ENCODE measurements around the gene ZNF615.
"Not testable (repeated sequence)": the region's sequence is repeated elsewhere in the genome, so short reads cannot be mapped to it uniquely, and the experiment has no call there.

Gene ZNF615

DNA sequence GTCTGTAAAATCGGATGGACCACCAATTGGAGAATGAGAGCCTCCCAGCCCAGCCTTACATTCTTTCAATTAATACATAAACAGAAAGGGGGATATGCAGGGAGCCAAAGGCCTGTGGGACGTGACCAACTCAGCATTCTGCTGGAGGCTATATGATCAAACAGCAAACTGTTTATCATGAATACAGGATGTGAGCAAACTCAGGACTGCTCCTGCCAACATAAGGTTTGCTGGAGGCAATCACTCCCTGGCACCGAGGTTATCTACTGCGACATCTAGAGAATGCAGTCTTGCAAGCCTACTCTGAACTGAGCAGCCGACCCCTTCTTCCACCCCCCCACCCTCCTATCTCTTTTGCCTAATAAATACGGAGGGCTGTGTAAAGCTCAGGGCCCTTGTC, 27.1 kb downstream of the ZNF615 start:
- not testable (repeated sequence) for DNase-seq

DNA sequence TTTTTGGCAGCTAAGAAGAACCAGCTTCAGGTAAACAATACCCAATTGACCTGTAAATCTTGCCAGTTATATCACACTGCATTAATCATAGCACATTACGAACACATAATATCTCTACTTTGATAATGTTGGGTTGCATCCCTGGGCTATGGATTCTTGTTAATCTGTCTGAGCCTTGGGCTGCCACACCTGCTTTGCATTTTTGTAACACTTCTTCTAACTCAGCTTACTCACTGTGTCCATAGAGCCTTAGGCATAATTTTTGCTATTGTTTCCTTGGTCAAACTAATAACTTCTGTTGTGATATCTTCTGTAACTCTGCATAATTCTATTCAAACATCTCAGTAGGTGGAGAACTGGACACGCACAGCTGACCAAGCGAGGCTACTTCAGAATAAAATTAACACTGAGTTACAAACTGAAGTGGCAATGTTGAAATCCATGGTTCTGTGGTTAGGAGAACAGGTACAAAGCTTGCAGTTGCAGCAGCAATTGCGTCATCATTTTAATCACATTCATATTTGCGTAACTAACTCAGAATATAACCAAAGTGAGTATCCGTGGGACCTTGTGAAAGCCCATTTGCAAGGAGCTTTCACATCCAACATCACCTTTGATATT, 27.8 kb downstream of the ZNF615 start:
- no peak for DNase-seq

DNA sequence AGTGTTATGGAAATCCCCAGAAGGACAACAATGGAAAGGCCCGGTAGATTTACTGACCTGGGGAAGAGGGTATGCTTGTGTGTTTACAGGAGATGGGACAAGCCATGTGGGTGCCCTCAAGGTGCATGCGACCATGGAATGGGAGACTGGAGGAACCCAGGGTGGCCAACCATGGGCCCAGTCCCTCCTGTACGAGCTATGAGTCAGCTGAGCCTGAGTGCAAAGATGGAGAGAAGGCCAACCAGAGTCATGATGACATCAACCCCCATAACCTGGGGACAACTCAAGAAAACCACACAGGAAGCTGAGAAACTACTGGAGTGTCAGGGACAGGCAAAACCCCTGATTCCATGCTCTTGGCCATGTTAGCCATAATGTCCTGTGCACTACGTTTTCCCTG, 29.1 kb downstream of the ZNF615 start:
- DNase-seq, result no peak

DNA sequence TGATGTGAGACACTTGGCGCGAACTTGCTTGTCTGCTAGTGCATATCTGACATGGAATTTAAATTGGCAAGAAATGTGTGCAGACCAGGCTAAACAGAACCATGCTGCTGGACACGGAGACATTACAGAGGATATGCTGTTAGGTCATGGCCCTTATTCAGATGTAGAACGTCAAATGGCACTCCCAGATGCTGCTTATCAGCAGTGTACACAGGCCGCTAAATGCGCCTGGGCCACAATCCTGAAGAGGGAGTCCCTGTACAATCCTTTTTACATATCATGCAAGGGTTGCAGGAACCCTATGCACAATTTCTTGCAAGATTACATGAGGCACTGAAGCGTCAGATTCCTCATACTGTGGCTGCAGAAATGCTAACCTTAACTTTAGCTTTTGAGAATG, 30.7 kb downstream of the ZNF615 start:
- DNase-seq, result no peak

DNA sequence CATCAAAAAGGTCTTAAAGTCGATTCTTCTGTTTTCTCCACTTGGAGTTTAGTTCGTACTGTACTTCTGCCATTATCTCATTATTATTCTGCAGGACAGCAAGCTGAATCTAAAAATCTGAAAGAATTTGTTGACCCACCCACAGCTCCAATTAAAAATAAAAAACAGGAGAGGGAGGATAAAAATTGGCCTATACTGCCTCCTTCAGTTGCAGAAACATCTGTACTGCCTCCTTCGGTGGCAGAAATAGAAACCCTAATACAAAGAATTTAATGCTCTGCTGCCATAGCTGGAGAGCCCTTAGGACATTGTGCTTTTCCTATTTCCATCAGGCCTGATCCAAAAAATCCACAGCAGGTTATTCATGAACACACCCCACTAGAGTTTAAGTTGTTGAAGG, 31.2 kb downstream of the ZNF615 start:
- DNase-seq, result no peak

DNA sequence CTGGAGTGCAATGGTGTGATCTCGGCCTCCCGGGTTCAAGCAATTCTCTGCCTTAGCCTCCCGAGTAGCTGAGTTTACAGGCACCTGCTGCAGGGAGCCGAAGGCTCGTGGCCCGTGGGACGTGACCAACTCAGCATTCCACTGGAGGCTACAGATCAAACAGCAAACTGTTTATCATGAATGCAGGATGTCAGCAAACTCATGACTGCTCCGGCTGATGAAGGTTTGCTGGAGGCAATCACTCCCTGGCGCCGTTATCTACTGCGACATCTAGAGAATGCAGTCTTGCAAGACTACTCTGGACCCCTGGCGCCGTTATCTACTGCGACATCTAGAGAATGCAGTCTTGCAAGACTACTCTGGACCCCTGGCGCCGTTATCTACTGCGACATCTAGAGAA, 32.2 kb downstream of the ZNF615 start:
- not testable (repeated sequence) for DNase-seq

DNA sequence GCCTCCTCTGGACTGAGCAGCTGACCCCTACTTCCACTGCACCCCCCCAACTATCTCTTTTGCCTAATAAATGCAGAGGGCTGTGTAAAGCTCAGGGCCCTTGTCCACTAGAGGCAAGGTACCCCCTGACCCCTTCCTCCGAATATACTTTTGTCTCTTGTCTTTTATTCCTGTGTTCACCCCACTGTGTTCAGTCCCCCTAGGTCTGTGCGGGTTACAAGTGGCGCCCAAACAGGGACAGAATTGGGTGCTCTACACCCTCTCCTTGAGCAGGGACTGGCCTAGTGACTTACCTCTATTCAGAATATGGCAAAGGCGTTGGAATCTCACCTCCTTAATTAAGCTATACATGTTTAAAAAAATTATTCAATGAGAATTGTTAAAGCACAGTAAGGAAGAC, 36.4 kb downstream of the ZNF615 start:
- no peak for DNase-seq

DNA sequence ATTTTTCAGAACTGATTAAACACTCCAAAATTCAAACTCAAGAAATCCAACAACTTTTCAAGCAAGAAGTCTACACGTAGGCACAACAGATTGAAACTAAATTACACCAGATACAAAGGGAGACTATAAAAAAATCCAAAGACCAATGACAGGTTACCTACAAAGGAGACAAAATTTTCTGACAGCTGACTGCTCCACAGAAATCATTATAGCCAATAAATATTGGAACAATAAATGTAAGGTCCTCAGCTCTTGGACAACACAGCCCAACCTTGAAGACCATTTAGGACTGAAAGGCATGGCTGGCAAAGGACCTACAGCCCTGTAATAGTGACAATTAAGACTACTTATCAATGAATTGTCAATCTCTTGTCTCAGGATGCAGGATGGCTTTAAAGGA, 37.3 kb downstream of the ZNF615 start:
- no peak for DNase-seq

DNA sequence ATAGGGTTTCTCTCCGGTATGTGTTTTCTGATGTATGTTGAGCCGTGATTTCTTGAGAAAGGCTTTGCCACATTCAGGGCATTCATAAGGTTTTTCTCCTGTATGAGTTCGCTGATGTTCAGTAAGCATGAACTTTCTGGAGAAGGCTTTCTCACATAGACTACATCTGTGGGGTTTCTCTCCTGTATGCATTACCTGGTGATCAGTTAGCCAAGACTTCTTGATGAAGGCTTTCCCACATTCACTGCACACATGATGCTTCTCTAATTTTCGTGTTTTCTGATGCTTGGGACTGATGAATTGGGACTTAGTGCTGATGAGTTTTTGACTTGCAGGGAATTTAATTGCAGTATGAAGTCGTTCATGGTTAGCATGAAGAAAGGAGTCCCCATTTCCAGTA, 42.4 kb downstream of the ZNF615 start:
- no peak for DNase-seq

DNA sequence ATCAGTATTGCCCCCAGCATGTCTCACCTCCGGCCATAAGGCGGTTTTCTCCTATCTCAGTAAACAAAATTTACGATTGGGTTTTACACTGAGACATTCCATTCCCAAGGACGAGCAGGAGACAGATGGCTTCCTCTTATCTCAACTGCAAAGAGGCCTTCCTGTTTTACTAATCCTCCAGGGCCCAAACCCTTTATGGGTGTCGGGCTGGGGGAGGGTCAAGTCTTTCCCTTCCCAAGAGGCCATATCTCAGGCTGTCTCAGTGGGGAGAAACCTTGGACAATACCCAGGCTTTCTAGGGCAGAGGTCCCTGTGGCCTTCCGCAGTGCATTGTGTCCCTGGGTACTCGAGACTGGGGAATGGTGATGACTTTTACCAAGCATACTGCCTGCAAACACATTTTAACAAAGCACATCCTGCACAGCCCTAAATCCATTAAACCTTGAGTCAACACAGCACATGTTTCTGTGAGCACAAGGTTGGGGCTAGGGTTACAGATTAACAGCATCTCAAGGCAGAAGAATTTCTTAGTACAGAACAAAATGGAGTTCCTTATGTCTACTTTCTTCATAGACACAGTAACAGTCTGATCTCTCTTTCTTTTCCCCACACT, 47.3 kb downstream of the ZNF615 start:
- not testable (repeated sequence) for DNase-seq

DNA sequence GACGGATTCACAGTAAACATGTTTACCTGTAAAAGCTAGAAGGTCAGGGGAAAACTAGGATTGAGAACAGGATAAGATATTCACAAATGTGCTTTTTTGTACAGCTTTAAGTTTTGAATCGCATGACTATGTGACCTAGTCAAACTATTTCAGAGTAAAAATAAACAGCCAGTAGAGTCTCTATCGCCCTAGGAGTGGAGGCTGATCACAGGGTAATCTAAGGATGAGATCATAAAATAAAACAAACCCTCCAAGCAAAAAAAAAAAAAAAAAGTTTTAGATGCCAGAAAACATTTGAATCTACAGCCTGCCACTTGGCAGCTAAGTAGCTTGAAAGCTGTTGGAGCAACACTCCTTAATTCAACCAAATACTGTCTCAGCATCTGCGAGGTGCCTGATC, 48.2 kb downstream of the ZNF615 start:
- DNase-seq, result no peak

DNA sequence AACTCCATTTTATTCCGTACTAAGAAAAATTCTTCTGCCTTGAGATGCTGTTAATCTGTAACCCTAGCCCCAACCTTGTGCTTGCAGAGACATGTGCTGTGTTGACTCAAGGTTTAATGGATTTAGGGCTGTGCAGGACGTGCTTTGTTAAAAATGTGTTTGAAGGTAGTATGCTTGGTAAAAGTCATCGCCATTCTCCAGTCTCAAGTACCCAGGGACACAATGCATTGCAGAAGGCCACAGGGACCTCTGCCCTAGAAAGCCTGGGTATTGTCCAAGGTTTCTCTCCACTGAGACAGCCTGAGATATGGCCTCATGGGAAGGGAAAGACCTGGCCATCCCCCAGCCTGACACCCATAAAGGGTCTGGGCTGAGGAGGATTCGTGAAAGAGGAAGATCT, 50.2 kb downstream of the ZNF615 start:
- not testable (repeated sequence) for DNase-seq

DNA sequence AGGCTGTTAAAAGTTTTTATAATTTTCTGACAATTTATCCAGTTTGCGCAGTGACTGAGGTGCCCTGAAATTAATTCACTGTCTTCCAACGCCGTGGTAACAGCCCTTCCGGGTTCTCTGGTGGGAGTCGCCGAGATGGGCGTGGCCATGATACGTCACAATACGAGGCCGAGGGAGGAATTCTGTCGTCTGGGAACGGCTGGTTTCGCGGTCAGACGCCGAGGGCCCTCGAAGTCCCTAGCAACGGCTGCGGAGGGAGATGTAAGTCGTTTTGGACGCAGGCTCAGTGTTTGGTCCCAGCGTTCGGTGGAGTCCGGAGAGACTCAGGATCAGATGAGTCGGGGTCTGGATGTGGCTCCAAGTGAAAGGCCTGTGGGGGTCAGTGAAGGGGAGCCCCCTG, 59.0 kb downstream of the ZNF615 start:
- peak in 46 of 56 donors; percentile 1 to 83 (median 32) for DNase-seq

DNA sequence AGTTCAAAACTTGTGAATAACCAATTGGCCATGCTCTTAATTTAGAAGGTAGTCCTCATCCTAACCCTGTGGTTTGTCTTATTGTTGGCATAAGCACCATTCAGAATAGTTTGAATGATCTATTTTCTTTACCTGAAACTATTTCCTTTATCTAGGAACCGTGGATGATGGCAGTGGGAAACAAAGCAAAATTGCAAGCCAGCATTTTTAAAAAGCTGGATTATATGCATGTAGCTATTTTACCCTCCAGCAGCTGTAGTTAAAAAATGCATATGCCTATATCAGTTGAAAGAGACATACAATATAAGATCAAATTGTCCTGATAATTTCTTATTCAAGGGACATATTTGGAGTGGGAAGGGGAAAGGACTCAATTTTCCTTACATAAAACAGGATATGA, 61.4 kb downstream of the ZNF615 start:
- no peak for DNase-seq

DNA sequence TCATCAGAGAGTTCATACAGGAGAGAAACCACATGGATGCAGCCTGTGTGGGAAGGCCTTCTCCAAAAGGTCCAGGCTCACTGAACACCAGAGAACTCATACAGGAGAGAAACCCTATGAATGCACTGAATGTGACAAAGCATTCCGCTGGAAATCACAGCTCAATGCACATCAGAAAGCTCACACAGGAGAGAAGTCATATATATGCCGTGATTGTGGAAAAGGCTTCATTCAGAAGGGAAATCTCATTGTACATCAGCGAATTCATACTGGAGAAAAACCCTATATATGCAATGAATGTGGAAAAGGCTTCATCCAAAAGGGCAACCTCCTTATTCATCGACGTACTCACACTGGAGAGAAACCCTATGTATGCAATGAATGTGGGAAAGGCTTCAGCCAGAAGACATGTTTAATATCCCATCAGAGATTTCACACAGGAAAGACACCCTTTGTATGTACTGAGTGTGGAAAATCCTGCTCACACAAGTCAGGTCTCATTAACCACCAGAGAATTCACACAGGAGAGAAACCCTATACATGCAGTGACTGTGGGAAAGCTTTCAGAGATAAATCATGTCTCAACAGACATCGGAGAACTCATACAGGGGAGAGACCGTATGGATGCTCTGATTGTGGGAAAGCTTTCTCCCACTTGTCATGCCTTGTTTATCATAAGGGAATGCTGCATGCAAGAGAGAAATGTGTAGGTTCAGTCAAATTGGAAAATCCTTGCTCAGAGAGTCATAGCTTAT, 63.0 kb downstream of the ZNF615 start:
- DNase-seq, result no peak
